GM18907 (cell line): ENCODE results near the gene RAB31.

Experiments used
- ATAC-seq: cut with Tn5 transposase; IDR thresholded peaks from one replicate; pipeline ENCODE4 v1.9.1; 2021; ENCODE audit warnings: mild to moderate bottlenecking, moderate library complexity; ENCODE audit not compliant: unreplicated experiment

Gene RAB31

DNA sequence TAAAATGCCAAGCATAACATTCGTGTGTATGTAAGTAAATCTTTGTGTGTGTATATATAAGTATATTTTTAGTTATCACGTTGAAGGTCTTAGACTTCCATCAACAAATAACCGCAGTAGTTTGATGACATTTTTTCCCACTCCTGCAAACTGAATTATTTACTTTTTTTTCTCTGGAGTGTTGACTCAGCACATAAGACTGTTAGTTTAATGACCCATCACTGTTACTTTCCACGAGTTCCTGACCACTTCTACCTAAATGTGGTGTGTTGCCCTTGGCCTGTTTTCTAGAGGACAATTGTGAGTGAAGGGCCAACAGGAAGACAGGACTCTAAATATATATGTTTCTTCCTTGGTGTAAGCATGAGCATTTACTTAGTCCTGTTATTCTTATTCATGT, 106.3 kb downstream of the RAB31 start:
- ATAC-seq = no peak

DNA sequence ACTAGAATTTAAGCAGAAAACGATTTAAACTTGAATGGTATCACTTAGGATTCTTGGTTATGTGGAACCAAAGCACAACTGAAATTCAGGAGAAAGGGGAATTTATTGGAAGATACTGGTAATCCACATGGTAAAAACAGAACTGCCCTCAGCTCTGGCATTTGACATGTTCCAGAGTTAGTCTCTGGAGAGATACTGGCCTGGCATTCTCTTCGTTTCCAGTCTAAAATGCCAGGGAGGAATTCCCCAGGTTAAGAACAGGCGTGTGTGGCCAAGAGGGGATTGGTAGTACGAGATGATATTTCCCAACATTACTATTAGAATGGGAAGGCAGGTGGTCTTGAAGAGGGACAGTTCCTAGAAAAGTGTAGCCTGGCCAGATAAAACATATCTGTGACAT, 109.2 kb downstream of the RAB31 start:
- no peak for ATAC-seq

DNA sequence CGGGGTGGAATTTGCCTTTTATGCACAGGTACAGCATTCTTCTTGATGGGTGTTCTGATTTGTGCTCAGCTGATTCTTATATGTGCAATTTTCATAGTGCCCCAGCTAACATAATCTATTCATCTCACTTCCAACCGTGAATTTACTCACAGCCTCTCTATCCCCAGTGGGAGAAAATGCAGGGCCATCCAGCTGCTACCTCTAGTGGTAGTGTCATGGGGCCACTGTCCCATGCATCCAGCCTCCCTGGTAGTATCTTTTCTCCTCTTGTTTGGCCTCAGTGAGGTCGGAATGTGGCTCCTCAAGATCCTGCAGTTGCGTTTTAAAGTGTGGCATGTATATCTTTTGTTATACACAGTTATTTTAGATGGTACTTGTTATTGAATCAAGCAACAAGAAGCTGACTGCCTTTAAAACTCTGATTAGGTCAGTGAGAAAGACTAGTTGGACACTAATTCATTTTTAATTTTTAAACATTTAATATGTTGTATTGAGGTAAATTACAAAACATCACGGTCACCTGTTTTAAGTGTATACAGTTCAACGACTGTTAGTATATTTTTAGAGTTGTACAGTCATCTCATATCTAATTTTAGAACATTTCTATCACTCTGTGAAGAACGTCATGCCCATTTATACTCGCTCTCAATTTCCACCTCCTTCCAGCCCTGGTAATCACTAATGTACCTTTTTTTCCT, 109.8 kb downstream of the RAB31 start:
- no peak for ATAC-seq

DNA sequence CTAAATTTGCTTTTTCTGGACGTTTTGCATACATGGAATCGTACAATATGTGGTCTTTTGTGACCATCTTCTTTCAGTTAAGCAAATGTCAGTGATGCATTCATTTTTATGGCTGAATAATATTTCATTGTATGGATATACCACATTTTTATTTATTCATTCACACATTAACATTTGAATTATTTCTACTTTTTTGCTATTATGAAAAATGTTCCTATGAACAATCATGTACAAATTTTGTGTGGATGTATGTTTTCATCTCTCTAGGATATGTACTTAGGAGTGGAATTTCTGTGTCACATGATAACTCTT, 110.3 kb downstream of the RAB31 start:
- no peak for ATAC-seq

DNA sequence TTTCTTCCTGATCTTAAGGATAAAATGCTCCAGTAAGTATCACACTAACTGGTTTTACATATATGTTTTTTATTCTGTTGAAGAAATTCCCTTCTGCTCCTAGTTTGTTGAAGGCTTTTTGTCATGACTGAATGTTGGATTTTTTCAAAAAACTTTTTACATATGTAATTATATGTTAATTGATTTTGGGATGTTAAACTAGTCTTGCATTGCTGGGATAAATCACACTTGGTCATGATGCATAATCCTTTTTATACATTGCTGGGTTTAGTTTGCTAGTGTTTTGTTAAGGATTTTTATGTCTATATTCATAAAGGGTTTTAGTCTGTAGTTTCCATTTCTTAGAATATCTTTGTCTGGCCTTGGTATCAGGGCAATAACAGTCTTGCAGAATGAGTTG, 112.0 kb downstream of the RAB31 start:
- ATAC-seq = no peak

DNA sequence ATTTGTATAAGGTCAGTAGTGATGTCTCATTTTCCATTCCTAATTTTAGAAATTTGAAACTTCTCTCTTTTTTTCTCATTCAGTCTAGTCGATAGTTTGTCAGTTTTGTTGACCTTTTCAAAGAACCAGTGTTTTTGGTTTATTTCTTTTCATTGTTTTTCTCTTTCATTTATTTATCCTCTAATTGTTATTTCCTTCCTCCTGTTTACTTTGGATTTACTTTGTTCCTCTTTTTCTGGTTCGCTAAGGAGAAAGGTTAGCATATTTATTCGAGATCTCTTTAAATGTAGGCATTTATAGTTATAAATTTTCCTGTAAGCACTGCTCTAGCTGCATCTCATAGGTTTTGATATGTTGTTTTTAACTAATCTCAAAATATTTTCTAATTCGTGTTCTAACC, 112.6 kb downstream of the RAB31 start:
- no peak for ATAC-seq

DNA sequence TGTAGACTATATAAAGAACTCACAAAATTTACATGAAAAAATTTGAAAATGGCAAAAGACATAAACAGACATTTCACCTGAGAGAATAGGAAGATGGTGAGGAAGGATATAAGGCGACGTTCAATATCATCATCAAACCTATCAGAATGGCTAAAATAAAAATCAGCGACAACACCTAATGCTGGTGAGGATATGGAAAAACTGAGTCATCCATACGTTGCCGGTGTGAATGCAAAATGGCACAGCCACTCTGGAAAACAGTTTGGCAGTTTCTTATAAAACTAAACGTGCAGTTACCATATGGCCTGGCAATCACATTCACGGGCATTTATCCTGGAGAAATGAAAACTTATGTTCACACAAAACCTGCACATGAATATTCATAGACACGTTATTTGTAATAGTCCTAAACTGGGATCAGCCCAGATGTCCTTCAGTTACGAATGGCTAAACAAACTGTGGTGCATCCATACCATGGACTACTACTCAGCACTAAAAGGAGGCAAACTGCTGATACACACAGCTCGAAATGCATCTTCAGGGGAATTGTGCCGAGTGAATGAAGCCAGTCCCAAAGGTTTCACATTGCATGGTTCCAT, 114.6 kb downstream of the RAB31 start:
- no peak for ATAC-seq

DNA sequence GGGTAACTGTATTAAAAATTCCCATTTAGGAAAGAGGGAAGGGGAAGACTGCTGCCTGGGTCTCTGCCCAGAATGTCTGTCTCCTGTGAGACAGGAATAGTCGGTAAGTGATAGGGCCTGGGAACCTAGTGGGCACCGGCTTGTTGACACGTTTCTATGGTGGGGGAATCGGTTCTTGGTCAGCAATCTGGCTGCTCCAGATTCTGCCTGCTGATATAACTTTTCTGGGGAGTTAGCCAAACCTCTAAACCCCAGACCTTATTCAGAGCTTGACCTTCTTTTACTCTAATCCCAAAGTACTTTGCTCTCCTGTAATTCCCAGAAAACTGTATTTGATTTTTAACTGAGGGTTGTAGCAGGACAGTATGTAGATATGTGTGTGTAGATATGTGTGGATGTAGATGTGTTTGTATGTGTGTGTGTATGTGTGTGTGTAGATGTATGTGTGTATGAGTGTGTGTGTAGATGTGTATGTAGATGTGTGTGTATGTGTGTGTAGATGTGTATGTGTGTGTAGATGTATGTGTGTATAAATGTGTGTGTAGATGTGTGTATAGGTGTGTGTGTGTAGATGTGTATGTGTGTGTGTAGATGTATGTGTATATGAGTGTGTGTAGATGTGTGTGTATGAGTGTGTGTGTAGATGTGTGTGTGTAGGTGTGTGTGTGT, 115.8 kb downstream of the RAB31 start:
- no peak for ATAC-seq

DNA sequence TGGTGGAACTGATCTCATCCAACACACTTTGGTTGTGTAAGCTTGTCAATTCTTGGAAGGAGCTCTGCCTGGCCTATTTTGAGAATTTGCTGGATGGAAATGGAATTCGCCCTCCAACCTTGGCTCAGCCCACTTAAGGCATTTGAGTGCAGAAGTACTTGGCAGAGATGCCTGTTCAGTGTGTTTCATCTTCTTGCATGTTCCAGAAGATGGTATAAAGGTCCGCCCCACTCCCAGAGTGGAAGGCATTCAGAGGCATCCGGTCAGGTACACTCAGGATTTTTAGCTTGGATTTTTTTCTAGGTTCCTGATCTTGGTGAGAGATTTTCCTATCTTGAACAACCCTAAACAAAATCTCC, 116.4 kb downstream of the RAB31 start:
- ATAC-seq = no peak

DNA sequence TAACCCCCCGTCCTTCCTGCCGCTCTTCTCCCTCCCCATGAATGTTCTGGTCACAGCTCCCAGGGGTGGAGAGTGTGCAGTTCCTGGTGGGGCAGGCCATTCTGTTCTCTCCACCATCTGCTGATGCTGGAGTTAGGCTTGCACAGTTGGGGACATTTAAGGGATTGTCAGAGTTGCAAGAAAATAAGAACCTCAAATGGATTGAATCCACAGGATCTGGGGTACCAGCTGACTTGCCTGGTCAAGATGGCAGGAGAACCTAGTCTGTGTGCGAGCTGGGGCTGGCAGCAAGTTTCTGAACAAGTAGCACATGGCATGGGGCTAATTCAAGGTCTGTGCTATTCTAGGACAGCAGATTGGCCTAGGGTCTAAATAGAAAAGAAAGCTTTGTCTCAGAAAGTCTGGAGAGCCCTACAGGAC, 116.9 kb downstream of the RAB31 start:
- no peak for ATAC-seq

DNA sequence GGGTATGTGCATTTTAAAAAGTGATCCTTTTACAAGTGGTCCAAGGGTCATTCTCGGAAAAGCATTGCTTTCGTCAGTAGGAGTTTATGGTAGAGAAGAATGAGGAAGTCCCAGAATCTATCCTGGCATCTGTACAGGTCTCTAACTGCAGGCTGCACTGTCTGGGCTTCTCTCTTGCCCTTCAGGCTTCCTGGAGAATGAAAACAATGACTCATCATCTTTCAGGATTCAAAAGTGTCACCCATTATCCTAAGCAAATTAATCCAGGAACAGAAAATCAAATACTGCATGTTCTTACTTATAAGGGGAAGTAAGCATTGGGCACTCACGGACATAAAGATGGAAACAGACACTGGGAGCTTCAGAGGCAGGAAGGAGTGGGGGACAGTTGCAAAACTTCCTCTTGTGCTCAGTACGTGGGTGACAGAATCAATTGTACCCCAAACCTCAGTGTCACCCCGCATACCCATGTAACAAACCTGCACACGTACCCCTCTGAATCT, 117.5 kb downstream of the RAB31 start:
- ATAC-seq = no peak

DNA sequence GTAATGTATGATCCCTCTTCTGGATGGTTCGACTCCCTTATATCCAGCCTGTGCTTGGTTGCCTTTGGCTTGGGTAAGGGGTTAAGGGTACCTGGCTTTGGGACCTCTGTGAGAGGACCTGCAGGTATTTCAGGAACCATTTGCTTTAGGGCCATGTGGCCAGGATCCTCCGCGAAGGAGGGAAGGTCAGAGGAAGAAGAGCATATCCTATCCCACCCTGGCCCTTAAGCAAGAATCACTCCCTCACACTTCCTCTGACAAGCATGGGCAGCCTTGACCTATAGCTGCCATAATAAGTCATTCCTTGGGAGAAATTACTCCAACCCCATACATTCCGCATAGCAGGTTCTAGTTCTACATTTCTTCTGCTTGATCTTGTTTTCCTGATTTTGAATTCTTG, 118.6 kb downstream of the RAB31 start:
- no peak for ATAC-seq

DNA sequence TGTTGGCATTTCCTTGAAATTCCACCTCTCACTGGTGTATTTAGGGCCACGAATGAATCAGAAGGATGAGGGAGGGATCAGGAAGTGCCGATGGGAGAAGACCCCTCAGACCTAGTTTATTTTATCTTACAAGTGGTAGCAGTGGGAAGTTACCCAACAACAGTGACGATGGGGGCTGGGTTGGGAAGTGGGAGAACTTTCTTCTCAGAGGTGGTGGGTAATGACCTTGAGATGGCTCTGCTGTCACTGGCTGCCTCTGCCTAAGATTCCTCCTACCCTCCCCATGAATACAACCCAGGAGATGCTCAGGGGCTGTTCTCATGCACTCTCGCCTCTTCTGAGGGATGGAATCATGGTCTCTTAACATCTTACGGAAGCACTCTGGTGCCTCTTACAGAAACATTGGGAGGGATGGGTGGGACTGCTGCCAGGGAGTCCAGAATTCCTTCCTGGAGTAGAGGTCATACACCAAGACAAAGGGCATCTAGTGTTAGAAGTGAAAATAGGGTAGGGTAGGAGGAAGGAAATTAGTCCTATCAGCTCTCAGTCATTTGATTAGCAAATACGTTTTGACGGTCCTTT, 119.2 kb downstream of the RAB31 start:
- ATAC-seq = no peak

DNA sequence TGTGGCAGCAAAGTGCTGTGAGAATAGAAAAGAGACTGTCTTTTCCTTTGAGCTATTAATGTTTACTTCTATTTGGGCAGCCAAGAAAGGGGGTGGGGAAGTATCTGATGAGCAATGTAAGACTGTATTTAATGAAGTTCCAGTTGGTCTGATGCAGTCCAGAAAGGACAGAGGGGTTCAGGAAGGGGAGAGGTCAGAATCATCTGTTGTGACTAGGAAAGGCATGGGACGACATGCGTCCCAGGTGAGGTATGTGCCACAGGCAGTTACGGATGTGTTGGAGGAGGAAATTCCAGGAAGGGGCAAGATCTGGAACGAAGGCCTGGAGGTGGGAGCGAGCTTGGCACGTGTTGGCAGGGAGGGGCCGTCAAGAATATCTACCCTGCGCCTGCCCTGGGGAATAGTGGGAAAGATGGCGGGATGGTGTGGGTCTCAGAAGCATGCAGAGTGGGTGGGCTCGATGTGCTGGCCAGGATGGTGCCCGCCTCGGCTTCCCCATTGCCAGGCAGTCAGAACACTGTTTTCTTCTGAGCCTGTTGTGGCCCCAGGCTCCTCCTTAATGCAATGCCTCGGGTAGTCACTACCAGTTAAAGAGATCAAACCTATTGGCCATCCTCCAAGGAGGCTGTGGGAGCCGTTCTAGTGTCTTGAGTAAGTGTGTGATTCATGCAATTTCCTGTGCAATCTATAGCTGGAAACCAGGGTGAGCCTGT, 119.8 kb downstream of the RAB31 start:
- no peak for ATAC-seq

DNA sequence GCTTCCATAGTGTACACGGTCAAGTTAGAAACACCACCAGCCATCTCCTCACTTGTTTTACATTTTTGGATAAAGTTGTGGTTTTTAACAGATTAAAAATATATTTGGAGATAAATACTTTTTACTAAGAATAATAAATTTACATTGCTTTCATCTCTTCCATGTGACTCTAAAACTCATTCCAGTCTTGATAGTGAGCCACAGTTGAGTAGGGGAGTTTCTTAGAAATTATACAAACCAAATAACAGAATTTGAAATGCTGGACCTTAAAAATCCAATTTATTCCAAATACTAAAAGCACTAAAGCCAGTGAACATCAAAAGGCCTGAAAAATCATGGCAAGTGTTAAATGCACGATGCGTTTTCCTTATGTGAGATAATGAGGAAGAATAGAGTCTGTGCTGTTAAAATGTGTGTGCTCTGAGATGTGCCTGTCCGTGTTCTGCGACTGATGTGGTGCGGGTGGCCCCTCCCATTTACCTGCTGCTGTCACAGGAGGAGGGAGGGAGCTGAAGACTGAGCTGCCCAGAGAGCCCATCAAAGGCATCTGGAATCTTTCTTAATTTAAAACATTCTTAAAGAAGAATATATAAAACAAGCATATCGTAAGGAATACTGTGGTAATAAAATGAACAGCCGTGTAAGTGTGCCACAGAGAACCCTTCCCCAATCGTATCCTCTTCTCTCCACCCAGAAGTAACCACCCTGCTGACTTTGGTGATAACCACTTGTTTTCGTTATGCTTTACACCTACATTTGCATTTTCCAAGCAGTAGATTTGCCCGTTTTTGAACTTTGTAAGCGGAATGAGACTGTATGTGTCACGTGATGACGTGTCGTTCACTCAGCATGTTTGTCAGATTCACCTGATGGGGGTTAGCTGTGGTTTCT, 120.7 kb downstream of the RAB31 start:
- ATAC-seq = no peak

DNA sequence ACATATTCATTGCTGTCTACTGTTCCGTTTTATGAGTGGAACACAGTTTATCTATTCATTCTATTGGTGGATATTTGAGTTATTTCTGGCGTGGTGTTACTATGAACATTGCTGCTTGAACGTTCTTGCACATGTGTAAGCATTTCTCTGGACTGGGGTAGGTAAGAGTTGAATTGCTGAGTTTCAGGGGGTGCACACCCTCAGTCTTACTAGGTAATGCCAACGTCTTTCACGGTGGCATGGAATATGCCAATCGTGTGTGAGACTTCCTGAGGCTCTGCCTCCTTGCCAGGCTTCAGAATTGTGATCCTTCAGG, 121.3 kb downstream of the RAB31 start:
- ATAC-seq = no peak

DNA sequence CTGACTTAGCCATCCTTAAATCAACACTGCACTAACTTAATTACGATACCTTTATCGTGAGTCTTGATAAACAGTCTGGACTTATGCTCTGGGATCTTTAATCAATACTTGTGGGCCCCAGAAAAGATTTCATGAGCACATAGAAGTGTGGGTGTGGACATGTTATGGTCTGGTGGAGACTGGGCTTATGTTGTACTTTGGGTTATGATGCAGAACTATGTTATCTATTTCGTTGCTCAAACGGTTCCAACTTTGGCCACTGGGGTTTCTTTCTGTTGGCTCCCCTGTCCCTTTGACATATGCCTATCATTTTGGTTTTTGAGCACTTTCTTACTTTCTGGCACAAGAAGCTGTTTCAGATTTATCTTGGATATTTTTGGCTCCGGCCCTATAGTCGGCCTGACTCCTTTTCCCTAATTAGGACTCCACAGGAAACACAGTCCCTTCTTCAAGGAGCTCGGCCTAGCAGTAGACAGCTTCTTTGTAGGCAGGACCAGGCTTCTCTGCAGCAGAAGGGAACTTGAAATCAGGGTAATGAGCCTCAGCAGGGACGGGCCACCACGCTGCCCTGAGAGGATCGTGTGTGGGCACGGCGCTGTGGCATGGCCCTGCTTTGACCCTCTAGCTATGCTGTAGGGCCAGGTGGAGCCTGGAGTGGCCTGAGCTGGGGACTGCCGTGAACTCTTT, 123.1 kb downstream of the RAB31 start:
- no peak for ATAC-seq

DNA sequence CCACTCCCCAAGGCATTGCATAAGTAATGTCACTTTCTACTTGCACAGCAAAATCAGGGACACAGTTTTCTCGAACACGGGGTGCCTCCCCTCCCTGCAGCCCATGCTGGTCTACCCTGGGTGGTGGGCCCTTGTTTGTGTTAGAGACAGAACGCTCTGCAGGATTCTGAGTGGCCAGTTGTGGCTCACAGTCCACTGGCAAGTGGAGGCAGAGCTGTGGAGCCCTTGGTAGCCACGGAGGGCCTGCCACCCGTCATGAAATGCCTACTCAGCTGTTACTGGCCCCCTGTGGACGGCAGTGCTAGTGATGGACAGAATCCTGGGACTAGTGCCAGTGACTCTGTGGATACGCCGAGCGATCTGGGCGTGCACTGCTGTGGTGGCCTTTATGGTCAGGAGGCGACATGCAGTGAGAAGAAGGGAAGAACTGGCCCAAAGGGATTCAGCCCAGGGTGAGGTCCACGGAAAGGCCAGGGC, 123.7 kb downstream of the RAB31 start:
- no peak for ATAC-seq

DNA sequence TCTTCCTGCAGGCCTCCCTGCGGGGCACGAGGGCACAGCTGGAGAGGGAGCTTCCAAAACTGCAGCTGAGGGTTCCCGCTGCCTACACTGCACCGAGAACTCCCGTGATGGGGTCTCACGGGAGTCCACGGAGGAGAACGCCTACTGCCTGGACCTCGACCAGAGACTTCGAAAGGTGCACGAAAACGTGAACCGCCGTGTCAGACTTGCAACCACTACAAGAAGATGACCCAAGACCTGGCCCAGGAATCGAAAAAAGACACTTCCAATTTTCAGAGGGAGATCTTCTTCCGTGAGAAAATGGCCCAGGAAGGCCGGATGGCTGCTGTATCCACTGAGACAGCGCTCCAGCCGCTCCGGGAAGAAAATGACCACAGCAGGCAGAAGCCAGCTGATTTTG, 124.8 kb downstream of the RAB31 start:
- no peak for ATAC-seq

DNA sequence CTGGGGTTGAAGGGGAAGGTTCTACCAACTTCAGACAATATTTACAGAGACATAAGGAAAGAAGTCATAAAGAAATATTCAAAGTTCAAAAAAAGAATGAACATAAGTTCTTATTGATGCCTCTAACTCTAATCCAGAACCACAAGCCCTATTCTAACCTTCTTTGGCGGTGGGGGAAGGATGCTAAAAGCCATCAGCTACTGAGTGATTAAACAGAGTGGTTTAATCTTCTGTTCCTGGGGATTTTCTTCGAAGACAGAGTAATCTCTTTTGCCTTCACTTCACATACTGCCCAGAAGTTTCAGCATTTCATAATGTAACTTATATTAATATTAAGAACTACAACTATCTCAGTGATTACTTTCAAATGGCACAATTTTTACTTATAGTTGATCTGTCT, 126.5 kb downstream of the RAB31 start:
- ATAC-seq = no peak
